HG02973 (cell line): ENCODE results near the gene IFNA6.
A peak's percentile ranks its signal among the peaks of the same experiment; 100 is the strongest.
"Not testable (repeated sequence)": the region's sequence is repeated elsewhere in the genome, so short reads cannot be mapped to it uniquely, and the experiment has no call there.

Experiments used
- ATAC-seq: cut with Tn5 transposase; IDR thresholded peaks from one replicate; pipeline ENCODE4 v1.9.1; 2021; ENCODE audit warnings: moderate library complexity; ENCODE audit not compliant: unreplicated experiment

IFNA6 gene

DNA sequence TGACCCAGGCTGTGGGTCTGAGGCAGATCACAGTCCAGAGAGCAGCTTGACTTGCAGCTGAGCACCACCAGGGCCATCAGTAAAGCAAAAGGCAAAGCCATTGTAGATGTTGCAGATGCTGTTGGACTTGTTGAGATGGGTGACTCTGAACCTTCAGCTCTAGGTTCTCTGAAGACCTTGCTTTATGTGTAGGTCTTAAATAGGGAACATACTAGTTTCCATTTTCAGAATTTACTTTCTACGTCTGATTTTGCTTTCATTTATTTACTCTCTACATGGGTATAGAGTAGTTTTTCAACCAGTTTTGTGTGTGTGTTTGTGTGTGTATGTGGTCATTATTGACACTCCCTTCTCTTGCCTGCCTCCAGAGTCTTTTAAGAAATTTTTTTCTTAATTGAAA, at the start of gene IFNA6:
TSS of gene IFNA6 (minus strand) at position 101 of the 400 bp plus-strand sequence. CDS start at position 101, 0 bp downstream.
- ATAC-seq = no peak

DNA sequence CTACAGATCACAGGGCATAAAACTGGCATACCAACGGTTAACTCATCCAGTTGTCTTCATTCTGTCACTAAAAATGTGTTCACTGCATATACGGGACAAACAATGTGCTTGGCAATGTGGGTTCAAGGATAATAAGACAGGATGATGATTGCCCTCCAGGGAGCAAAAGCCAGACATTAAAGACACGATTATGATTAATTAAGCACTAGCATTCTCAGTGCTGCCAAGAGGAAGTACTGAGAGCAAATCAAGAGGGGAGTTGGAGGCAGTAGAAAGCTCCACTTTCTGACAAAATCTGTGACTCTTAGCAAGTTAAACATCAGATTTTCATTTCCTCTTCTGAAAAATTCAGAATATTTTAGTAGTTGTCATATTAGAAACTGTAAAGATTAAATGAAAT, 49.3 kb upstream of the IFNA6 start:
- ATAC-seq = no peak

DNA sequence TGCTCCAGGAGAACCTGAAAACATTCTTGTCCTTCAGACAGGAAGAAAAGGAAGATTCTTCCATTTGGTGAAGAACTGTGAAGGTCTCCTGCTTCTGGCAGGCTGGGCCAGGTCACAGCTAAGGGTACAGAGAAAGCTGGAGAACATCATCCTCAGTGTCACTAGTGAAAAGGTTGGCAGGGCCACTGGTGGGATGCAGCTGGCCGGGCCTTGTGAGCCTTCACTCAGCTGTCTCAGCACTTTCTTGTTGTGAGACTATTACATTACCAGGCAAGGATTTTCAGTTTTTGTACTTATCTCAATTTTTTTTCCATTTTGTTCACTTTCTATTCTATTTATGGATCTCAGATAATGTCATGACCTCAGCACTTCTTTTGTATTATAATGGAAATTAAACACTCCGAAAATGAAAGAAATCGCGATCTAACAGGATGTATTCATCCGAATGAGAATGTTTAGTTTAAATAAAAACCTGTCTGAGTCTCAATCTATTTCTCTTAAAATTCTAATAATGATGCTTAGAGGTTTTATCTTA, 48.3 kb upstream of the IFNA6 start:
- no peak for ATAC-seq

GRCh38 chr9:21395778-21396717, 45.4 kb upstream of the IFNA6 start:
- ATAC-seq = no peak

GRCh38 chr9:21392270-21392669, 41.6 kb upstream of the IFNA6 start:
- ATAC-seq = peak; percentile 86

DNA sequence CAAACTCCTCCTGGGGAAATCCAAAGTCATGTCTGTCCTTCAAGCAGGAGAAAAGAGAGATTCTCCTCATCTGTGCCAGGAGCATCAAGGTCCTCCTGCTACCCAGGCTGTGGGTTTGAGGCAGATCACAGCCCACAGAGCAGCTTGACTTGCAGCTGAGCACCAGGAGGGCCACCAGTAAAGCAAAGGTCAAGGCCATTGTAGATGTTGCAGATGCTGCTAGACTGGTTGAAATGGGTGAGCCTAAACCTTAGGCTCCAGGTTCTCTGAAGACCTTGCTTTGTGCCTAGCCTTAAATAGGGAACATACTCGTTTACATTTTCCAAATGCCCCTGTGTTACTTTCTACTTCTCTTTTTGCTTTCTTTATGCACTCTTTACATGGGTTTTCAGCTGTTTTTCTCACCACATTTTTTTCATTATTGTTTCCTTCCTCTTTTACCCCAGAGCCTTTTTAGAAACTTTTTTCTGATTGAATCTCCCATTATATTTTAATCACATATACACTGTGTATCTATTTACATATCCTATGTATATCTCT, 34.5 kb upstream of the IFNA6 start, which contains the start of gene IFNA2:
TSS of gene IFNA2 (minus strand) at position 268 of the 540 bp plus-strand sequence. CDS start at position 199, 69 bp downstream.
- no peak for ATAC-seq

GRCh38 chr9:21383627-21384026, 32.9 kb upstream of the IFNA6 start:
- ATAC-seq = no peak

DNA sequence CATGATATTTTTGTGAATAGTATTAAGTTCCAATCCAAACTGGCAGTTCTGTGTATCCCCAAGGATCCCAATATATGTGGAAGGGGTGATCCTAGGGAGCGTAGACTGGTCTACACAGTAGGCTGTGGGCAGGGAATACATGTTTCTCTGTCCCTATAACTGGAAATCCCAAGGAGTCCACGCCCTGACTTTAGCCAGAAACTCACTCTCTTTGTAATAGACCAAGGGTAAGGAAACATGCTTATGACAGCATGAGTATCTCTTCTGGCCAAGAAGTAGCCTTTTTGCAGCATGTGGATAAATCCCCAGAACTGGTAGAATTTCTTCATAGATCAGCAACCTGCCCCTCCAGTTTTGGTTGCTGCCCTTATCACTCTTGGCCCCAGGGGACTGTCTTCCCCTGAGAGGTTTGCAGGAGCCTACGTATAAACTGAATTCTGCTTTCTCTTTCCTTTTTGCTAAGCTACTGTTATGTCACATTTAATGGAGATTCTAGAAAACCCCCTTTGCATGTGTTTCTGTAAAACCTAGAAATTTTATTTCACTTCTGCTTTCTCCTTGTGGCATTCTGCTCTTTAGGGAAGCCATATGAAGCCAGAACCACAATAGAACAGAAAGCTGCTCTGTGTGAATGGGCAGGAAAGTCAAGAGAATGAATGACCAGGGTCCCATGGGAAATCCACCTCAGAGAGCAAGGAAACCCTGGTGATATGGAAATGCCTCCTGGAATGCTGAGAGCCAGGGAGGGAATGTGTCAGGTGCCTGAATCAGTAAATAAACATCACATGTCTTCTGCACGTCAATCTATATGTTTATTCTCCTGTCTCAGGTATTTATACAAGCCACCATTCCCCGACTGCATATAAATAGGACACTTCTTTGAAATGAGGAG, 31.0 kb upstream of the IFNA6 start:
- ATAC-seq = peak; percentile 96

- not testable (repeated sequence) for ATAC-seq
Observed at GRCh38 chr9:21371467-21371866, 20.8 kb upstream of the IFNA6 start.

GRCh38 chr9:21367957-21368356, 17.3 kb upstream of the IFNA6 start, which contains the start of gene IFNA13:
IFNA13 (minus strand) TSS chr9:21368057; CDS start chr9:21368010, 47 bp downstream.
- no peak for ATAC-seq

DNA sequence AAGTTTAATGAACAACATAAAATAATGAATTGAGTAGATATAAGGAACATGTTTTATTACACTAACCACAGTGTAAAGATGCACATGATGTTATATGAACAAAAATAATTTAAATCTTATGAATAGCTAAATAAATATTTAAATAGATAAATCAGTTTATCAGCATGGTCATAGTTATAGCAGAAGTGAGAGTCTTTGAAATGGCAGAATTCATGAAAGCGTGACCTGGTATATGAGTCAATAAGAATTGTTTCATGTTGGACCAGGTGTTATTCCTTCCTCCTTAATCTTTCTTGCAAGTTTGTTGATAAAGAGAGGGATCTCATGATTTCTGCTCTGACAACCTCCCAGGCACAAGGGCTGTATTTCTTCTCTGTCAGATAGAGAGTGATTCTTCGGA, 16.5 kb upstream of the IFNA6 start:
- ATAC-seq = peak; percentile 96

GRCh38 chr9:21362287-21362686, 11.6 kb upstream of the IFNA6 start:
- ATAC-seq = no peak

- ATAC-seq = peak; percentile 84
Observed at GRCh38 chr9:21357479-21358460, 7.1 kb upstream of the IFNA6 start.

DNA sequence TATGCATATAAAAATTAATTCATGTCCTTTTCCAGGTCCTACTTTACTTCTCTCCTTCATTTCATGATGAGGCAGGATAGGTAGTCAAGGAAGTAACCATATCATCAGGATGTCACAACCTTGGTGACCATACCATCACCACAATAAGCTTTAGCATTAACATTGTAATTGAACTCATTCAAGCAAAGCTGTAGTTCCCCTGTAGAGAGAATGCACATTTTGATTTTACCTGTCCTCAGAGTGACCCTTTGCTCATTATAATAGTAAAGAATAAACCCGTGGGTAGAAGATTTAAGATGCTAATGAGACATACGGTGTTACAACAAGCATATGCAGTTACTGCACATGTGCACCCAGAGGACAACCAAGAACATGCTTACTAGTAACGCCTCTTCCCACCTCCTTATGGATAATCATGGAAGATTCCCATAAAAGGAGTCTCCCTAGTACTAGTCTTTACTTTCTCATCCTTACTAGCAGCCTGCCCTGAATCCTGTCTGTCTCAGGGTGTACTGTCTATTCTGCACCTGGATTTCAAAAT, 2.2 kb downstream of the IFNA6 start:
- no peak for ATAC-seq

DNA sequence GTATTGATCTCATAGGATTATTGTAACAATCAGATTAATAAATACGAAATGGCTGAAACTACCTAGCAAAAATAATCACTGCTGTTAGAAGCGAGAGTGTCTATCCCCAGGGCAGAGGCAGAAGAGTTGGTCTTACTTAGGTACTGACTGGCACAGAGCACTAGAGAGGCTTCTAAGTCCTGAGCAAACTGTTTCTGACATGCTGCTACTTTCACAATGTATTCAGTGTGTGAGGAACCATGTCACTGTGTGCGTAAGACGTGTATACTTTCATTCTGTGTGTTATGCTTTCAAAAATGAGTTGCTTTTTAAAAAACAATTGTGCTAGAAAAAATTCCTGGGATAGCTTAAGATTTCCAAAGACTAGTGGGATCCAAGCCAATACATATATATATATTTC, 10.0 kb downstream of the IFNA6 start:
- no peak for ATAC-seq

DNA sequence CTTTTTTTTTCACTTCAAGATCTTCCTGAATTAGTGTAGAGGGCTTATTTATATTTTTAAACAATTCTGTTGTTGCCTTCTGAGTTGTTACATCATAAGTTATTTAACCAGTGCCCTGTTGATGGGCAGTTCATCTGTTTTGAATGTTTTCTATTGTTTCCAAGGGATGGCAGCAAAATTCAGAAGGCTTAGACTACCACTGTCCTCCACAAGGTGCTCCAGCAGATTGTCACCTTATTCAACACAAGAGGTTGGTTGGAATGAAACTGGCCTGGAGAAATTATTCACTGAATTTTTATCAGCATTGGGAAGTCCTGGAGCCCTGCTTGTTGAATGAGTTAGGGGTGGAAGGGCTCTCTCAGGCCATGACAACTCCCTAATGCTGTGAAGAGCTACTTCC, 14.2 kb downstream of the IFNA6 start:
- no peak for ATAC-seq

GRCh38 chr9:21334701-21335632, 15.7 kb downstream of the IFNA6 start, which contains the start of gene KLHL9:
KLHL9 (minus strand) TSS chr9:21335404; CDS start chr9:21334859, 545 bp downstream.
- peak; percentile 88 for ATAC-seq

DNA sequence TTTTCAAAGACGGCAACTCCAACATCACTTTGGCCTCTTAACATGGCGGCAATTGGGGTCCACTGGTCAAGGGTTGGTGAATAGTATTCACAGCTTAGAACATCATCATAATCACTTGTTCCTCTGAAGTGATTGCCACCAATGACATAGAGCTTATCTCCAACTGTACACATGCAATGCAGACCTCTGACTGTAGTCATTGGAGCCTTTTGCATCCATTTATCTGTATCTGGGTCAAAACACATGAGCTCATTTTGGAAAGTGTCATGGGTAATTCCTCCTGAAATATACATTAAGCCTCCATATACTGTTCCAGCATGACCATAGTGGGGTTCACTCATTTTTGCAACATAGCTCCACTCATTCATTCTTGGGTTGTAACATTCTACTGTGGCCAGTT, 17.5 kb downstream of the IFNA6 start:
- no peak for ATAC-seq
